ENCODE results near the gene SELENOP. TPM values are rescaled to one million over a fixed set of nuclear protein-coding genes. Genes with fewer than 3 reads are reported as not detected.
"Not testable (repeated sequence)": the region's sequence is repeated elsewhere in the genome, so short reads cannot be mapped to it uniquely, and the experiment has no call there.

SELENOP gene
- total RNA-seq, 4 donors from 2014 or later: 206 to 286 (median 238) TPM

GRCh38 chr5:42826757-42827515, 15.2 kb upstream of the SELENOP start:
- 54% methylated on average over 2 of the region's 2 CpGs for WGBS
- no peaks in the 10 kb centered on the region for H3K36me3 ChIP-seq
- no peaks in the 10 kb centered on the region for H3K9me3 ChIP-seq
- H3K27me3 ChIP-seq: no peaks in the 10 kb centered on the region
- TF ChIP-seq POLR2A (IDR thresholded peaks at IDR 0.05) (no peak), POLR2AphosphoS5 (IDR thresholded peaks at IDR 0.05) (no peak), EP300 (IDR thresholded peaks at IDR 0.05) (no peak)
- TF ChIP-seq, protein P1, sequence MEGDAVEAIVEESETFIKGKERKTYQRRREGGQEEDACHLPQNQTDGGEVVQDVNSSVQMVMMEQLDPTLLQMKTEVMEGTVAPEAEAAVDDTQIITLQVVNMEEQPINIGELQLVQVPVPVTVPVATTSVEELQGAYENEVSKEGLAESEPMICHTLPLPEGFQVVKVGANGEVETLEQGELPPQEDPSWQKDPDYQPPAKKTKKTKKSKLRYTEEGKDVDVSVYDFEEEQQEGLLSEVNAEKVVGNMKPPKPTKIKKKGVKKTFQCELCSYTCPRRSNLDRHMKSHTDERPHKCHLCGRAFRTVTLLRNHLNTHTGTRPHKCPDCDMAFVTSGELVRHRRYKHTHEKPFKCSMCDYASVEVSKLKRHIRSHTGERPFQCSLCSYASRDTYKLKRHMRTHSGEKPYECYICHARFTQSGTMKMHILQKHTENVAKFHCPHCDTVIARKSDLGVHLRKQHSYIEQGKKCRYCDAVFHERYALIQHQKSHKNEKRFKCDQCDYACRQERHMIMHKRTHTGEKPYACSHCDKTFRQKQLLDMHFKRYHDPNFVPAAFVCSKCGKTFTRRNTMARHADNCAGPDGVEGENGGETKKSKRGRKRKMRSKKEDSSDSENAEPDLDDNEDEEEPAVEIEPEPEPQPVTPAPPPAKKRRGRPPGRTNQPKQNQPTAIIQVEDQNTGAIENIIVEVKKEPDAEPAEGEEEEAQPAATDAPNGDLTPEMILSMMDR (IDR thresholded peaks at IDR 0.05): no peak
- no peak overlapping the region for H3K4me3 ChIP-seq
- H3K27ac ChIP-seq: no peak overlapping the region
- no peak for DNase-seq (ENCODE audit: low spot score in 2 of 2)
- no peaks in the 10 kb centered on the region for H3K4me1 ChIP-seq

DNA sequence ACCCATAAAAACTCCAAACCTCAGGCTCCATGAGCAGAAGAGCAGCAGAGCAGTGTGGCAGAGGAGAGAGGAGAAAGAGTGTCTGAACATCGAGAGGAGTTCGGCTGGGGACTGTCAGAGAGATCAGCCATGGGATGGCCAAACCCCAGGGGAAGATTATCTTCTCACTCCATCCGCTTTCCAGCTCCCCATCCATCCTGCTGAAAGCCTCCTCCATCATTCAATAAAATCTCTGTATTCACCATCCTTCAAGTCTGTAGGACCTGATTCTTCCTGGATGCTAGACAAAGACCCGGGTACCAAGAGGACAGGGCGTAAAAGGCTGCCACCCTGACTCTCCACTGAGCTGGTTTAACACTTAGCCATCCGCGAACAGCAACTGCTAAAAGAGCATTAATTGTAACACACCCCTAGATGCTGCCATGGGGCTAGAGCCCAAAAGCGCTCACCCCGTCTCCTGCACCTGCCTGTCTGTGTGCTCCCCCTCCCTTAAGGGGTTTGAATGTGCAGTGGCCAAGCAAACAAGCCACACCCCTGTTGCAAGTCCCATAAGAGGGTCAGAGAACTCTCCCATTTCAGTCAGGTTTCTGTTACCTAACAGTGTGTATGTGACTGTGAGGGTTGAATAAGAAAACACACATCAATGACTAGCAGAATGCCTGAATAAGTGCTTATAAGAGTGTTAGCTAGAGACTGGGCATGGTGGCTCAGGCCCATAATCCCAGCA, 13.9 kb upstream of the SELENOP start:
- Histone ChIP-seq H3K4me1 (no peaks in the 10 kb centered on the region), H3K9me3 (no peaks in the 10 kb centered on the region)
- WGBS: 94% methylated on average over 9 of the region's 9 CpGs

GRCh38 chr5:42824347-42824976, 12.8 kb upstream of the SELENOP start:
- H3K27ac ChIP-seq: no peak overlapping the region
- no peak overlapping the region for H3K4me3 ChIP-seq
- no peak for DNase-seq (ENCODE audit: low spot score in 2 of 2)
- H3K9me3 ChIP-seq: no peaks in the 10 kb centered on the region
- 58% methylated on average over 7 of the region's 7 CpGs for WGBS
- H3K4me1 ChIP-seq: no peaks in the 10 kb centered on the region
- H3K27me3 ChIP-seq: no peaks in the 10 kb centered on the region
- no peak for TF ChIP-seq POLR2AphosphoS5 (IDR thresholded peaks at IDR 0.05)
- TF ChIP-seq, protein P1 (IDR thresholded peaks at IDR 0.05): no peak
- no peak for TF ChIP-seq POLR2A (IDR thresholded peaks at IDR 0.05)
- TF ChIP-seq EP300 (IDR thresholded peaks at IDR 0.05): no peak
- no peaks in the 10 kb centered on the region for H3K36me3 ChIP-seq

More for the DNA sequence above, 13.9 kb upstream of the SELENOP start:
- H3K4me3 ChIP-seq: no peak overlapping the region
- H3K27me3 ChIP-seq: no peaks in the 10 kb centered on the region
- no peaks in the 10 kb centered on the region for H3K36me3 ChIP-seq
- TF ChIP-seq POLR2AphosphoS5 (IDR thresholded peaks at IDR 0.05) (no peak), EP300 (IDR thresholded peaks at IDR 0.05) (no peak), POLR2A (IDR thresholded peaks at IDR 0.05) (no peak)
- TF ChIP-seq, protein P1 (IDR thresholded peaks at IDR 0.05): no peak
- no peak overlapping the region for H3K27ac ChIP-seq
- no peak for DNase-seq (ENCODE audit: low spot score in 2 of 2)

DNA sequence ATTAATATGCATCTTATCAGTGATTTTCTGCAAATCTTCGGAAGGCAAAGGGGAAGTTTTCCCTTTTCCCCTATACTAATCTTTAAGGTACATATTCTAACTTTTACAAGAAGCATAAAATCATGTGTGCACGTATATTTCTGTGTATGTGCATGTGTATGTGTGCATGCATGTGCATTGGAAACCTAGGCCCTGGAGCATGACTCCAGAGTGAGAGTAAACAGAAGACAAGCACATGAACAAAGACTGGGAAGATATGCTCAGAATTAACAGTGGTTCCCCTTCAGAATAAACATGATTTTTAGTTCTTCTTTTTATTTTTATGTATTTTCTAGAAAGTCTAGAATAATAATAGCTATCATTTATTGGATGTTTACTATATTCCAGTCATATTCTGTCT, 10.9 kb upstream of the SELENOP start:
- Histone ChIP-seq H3K4me3 (no peak overlapping the region), H3K27me3 (no peaks in the 10 kb centered on the region), H3K36me3 (no peaks in the 10 kb centered on the region), H3K9me3 (no peaks in the 10 kb centered on the region), H3K27ac (no peak overlapping the region), H3K4me1 (no peaks in the 10 kb centered on the region)
- 88% methylated on average over 2 of the region's 2 CpGs for WGBS
- DNase-seq (ENCODE audit: low spot score in 2 of 2): no peak
- TF ChIP-seq POLR2AphosphoS5 (IDR thresholded peaks at IDR 0.05) (no peak), POLR2A (IDR thresholded peaks at IDR 0.05) (no peak), EP300 (IDR thresholded peaks at IDR 0.05) (no peak)
- TF ChIP-seq, protein P1 (IDR thresholded peaks at IDR 0.05): no peak

- no peak overlapping the region for H3K27ac ChIP-seq
- H3K4me3 ChIP-seq: no peak overlapping the region
- no peaks in the 10 kb centered on the region for H3K9me3 ChIP-seq
- no peaks in the 10 kb centered on the region for H3K4me1 ChIP-seq
- no peaks in the 10 kb centered on the region for H3K27me3 ChIP-seq
- TF ChIP-seq EP300 (IDR thresholded peaks at IDR 0.05) (no peak), POLR2AphosphoS5 (IDR thresholded peaks at IDR 0.05) (no peak), POLR2A (IDR thresholded peaks at IDR 0.05) (no peak)
- TF ChIP-seq, protein P1 (IDR thresholded peaks at IDR 0.05): no peak
- no peak for DNase-seq (ENCODE audit: low spot score in 2 of 2)
- H3K36me3 ChIP-seq: no peaks in the 10 kb centered on the region
- WGBS: 89% methylated on average over 2 of the region's 2 CpGs
Measured at GRCh38 chr5:42819745-42820144, 8.1 kb upstream of the SELENOP start.

DNA sequence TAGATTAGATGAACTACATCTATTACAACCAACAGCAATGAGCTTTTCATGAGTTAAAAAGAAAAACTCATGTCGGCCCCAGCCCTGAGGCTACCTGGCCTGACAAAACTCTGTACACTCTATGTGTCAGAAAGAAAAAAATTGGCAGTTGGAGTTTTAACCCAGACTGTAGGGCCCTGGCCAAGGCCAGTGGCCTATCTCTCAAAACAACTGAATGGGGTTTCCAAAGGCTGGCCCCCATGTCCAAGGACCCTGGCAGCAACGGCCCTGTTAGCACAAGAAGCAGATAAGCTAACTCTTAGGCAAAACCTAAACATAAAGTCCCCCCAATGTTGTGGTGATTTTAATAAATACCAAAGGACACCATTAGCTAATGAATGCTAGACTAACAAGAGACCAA, 4.9 kb upstream of the SELENOP start:
- not testable (repeated sequence) for H3K36me3 ChIP-seq; H3K4me3 ChIP-seq; H3K27ac ChIP-seq; H3K27me3 ChIP-seq; DNase-seq (ENCODE audit: low spot score in 2 of 2); H3K9me3 ChIP-seq
- H3K4me1 ChIP-seq: peaks cover 15% of the 10 kb centered on the region
- WGBS: 93% methylated on average over 2 of the region's 2 CpGs

Data from suprapubic skin (tissue), 4 donors.